GM19043 (cell line): Measurements from ENCODE around the gene HMGB2.

Source experiments
- ATAC-seq: cut with Tn5 transposase; IDR thresholded peaks from one replicate; pipeline ENCODE4 v1.9.1; 2021; ENCODE audit warnings: low read depth; ENCODE audit not compliant: unreplicated experiment

HMGB2 gene

GRCh38 chr4:173288698-173289352, 45.3 kb downstream of the HMGB2 start:
- ATAC-seq: no peak

DNA sequence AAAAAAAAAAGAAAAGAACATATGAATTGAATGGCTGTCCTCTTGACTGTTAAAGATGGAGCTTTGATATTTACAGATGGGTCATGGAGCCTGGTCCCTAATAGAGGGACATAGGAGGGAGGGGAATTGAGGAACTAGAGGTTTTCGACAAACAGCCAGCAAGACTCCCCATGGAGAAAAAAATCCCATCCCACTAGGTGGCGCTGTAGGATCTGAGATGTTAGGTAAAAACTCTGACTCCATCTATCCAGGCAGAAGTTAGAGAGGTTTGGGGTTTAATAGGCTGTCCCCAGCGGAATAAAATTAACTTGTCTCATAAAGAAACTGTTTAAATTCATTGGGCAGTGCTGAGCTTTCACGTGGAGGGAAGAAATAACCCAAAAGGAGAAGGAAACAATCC, 45.9 kb downstream of the HMGB2 start:
- ATAC-seq: no peak

GRCh38 chr4:173287486-173287885, 46.7 kb downstream of the HMGB2 start:
- no peak for ATAC-seq

GRCh38 chr4:173284463-173284862, 49.7 kb downstream of the HMGB2 start:
- no peak for ATAC-seq

- no peak for ATAC-seq
Measured at GRCh38 chr4:173282626-173283025, 51.5 kb downstream of the HMGB2 start.

DNA sequence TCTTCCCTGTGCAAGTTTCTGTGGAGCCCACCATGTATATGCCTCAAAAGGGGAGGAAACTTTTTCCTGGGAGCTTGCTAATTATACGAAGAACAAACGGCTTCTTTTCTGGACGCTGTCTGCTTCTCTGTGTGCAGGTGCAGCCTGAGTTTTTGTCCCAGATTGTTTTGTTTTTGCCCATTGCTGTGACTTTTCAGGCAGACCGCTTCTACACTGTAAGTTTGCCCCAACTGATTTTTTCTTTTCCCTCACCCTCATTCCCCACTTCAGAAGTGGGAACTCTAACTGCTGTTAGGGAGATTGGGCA, 51.9 kb downstream of the HMGB2 start:
- no peak for ATAC-seq

DNA sequence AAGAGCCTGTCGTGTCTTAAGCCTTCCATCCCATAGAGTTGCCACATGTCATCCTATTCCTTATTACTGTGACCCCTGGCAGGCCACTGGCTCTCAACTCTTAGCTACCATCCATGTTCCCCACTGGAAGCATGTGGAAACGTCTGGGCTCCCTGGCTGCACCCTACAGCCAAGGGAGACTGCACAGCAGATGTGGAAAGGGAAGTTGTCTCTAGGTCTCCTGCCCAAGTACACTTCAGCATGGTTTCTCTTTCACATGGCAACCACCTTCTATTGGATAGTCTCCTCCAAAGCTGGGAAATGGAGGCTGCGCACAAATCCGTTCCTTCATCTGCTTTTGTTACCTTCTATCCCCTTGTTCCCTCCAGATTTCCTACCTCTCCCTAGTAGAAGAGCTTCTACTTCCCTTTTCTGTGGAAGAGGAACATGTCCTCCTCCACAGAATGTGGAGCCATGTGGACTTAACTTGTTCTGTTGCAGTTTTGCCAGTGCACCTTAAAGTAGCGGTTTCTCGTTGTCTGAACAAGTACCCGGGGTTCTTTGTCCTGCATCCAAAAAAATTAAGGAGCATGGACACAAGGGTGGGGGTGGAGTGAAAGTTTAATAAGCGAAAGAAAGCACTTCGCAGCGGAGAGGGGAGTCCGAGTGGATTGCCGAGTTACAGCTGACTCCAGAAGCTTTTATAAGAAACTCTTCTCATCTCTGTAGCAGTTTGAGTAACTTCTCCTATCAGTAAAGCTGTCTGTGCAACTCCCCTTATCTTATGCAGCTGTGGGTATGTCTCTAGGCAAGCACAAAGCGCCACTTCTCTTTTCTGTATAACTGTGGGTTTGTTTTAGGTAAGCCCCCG, 52.5 kb downstream of the HMGB2 start:
- ATAC-seq: no peak
